NCI-H1436 (cell line): ENCODE results near the gene PRKCE.
"Not testable (repeated sequence)": the region's sequence is repeated elsewhere in the genome, so short reads cannot be mapped to it uniquely, and the experiment has no call there.

Source experiments
- DNase-seq: peaks from one replicate; lab custom pipeline; 2025; lab: John Stamatoyannopoulos, UW

Gene PRKCE

GRCh38 chr2:45669032-45669486 is 17.6 kb downstream of the PRKCE start:
- no peak for DNase-seq

DNA sequence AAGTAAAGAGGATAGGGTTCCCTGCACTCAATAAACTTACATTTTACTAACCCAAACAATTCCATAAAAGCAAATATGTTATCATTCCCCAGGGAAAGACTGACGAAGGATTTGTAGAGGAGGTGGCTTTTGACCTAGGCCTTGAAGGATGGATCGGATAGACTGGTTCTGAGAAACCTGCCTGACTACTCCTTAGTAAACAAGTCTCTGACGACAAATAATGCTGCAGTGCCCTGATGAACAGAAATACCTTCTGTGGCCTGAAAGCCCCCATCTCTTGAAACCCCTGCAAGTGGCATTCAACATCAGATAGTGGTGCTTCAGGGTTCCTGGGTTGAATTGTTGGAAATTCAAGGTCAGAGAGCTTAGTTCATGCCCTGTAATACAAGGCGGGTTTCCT is 19.2 kb downstream of the PRKCE start:
- DNase-seq, result no peak

- DNase-seq, result no peak
These were observed 20.7 kb downstream of the PRKCE start for GRCh38 chr2:45672138-45672537.

DNA sequence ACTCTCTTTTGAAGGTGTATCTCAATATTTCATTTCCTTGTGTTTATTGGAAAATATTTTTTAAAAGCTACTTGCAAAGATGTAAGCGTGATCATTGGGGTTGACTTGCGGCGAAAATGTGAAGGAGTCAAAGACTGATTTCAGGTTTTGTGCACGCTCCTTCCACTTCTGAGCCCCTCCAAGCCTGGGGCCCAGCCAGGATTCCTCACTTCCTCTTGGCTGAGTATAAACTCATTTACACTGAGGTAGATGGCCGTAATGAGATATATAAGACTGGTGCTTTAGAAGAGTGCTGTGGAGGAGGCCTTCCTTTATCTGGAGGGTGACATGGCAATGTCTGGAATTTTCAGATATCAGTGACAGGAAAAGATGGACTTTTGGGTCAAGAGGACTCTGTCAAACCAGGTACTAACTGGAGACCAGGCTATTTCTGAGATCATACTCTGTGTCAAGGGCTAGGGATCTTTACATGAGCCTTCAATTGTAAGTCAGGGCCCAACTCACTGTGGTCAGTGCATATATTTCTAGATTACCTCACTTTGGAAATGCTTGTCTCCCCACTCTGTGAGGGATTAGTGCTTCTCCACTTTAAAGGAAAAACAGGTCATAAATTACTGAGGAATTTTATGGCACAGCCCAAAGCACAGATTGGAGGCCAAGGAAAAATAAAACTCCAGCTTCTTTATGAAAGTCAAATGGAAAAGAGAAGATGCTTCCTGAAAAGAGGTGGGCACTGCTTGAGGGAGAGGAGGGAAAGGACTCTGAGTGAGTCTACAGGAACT is 22.8 kb downstream of the PRKCE start:
- DNase-seq, result no peak

GRCh38 chr2:45675263-45675812 is 23.9 kb downstream of the PRKCE start:
- DNase-seq, result peak; percentile 6

- DNase-seq, result no peak
These were observed 24.6 kb downstream of the PRKCE start for GRCh38 chr2:45676088-45676487.

DNA sequence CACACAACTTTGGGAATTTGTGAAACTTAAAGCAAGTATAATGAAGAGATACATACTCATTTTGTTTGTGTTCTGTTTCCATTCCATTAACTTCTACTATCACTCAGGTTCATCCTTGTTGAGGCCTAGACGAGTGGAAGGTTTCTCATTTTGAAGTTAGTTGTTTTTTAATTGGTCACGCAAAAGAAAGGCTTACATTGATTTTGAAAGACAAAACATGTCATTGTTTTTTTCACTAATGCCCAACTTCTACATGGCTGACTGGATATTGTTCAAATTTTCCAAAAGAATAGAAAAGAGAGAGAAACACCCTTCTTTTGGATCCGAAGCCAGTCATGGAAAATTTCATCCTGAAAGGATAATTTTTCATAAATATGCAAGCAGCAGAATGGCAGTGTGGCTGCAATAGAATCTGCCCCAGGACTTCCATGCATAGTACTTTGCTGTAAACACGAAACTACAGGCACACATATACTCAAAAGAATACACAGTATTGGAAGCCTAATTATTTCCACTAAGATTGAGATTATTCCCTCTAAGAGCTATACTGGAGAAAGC is 27.4 kb downstream of the PRKCE start:
- DNase-seq, result no peak

GRCh38 chr2:45680351-45680967 is 29.0 kb downstream of the PRKCE start:
- DNase-seq, result no peak

- no peak for DNase-seq
These were observed 30.2 kb downstream of the PRKCE start for GRCh38 chr2:45681675-45682074.

DNA sequence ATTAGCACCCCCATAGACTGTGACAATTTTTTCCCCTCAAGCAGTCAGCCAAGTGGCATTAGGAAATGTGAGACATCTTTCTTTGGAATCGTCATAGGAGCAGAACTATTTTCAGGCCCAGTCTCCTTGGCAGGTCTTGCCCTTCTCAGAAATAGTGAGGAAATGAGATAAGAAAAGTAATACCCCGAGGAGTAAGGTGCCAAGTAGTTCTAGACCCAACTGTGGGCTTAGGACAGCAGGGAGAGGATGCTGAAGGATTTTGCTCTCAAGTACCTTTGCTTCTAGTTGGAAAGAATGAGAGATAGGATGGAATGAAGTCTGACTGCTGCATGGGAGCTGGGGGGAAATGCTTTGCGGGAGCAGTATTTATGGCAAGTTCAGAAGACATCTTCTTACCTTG is 31.8 kb downstream of the PRKCE start:
- DNase-seq, result no peak

DNA sequence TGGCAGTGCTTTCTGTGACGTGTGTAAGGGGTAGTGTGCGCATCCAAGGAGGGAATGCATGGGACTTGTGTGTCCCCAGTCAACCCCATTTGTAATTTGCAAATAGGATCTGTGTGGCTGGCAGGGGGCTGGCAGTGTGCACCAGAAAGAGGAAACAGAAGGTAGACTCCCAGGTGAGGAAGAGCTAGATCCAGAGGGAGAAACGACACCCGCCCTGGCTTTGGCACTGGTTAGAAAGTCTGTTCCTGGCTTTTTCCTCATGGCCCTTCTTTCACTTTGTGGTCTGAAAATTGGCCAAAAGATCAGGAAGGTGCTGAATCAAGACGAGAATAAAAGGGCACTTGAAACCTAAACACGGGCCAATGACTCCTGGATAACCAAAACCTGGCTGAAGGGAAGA is 33.3 kb downstream of the PRKCE start:
- no peak for DNase-seq

DNA sequence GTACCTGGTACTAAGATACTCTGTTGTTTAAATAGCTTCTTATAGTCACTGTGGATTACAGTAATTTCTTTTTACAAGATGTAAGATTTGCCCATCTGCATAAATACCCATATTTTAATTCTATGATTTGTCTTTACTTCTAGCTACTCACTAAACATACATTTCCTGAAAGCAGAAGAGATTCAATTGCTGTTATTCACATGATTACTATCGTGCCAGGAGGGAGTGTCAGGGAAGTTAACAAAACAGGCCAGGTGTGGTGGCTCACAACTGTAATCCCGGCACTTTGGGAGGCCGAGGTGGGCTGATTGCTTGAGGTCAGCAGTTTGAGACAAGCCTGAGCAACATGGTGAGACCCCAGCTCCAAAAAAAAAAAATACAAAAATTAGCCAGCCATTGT is 33.8 kb downstream of the PRKCE start:
- DNase-seq, result no peak

GRCh38 chr2:45687964-45688363 is 36.5 kb downstream of the PRKCE start:
- DNase-seq, result no peak

DNA sequence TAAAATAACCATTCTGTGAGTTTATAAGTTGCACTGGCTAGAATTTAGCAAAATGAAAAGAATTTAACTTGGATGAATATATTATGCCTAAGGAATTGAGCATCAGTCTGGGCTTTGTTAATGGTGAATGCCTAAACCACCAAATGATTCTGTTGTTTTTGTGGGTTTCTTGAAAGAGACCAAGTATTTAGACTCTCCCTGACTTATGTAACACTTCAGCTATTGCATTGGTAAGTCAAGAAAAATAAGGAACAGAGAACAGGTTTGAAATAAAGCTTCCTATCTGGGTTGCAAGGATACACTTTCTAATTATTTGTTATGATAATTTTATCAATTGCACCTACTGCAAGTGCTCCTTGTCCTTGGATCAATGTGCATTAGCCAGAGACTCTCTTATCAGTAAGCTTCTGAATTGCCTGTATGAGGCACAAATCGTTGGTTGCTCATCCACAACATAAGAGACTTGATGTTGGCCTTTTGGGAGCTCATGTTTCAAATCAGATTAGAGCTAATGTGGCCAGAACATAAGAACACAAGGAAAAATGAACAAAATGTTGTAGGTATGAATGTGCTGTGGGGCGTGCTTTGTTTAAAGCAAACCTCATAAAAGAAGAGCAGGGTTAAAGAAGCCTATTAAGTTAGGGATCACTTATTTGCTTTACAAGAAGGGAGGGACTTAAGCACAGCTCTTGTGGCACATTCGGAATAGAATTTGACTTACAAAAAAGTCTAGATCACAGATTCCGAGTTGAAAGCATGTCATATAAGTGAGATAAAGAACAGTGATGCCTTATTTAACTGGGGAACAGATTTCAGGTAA is 37.2 kb downstream of the PRKCE start:
- no peak for DNase-seq

- no peak for DNase-seq
These were observed 38.8 kb downstream of the PRKCE start for GRCh38 chr2:45690231-45690630.

DNA sequence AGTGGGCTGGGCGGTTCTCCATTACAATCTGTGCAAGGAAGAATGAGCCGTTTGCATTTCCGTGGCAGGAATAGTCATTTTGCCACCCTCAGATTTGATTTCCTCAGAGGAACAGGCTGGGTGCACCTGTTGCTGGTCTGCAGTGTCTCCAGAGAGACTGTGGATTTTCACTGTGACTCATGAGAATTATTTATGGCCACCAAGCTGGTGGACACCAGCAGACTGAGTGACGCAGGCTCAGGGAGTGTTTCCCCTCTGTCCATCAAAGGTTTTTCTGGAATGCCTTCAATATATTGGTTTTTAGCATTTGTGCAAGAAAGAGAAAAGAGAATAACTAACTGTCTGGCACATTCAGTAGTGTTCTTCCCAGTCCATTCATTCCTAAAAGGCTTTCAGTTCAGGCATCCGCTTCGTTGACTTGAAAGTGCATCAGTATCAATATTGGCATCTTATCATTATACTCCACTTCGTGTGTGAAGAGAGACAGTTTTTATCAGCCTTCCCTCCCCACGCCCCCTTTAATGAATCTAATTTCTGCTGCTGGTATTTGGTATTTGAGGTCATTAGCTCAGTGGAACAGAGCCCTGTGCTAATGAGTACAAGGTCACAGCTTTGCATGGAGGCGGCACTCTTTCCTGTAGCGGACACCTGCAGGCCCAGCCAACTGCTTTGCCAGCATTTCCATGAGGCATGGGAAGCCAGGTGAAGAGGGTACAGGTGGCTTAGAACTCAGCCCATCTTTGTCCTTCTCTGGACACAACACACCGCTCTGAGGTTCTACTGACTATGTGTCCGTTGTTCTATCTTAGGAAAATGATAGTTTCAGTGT is 39.9 kb downstream of the PRKCE start:
- DNase-seq, result no peak

DNA sequence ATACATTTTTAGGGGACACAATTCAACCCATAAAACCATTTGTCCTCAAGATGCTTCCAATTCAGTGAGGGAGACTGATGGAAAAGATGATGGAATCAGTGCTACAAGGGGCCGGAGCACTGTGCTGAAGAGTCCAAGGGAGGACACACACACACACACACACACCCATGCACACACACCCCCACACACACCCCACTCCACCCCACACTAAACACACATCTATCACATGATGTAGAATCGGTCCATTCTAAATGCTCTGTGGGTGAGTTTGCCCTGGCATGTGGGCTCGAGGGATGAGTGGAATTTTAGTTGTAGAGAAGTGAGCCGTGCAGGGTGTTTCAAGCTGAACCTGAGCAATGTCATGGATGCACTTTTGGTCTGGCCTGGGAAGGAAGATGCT is 41.1 kb downstream of the PRKCE start:
- no peak for DNase-seq

- DNase-seq, result not testable (repeated sequence)
These were observed 44.1 kb downstream of the PRKCE start for GRCh38 chr2:45695480-45696007.

DNA sequence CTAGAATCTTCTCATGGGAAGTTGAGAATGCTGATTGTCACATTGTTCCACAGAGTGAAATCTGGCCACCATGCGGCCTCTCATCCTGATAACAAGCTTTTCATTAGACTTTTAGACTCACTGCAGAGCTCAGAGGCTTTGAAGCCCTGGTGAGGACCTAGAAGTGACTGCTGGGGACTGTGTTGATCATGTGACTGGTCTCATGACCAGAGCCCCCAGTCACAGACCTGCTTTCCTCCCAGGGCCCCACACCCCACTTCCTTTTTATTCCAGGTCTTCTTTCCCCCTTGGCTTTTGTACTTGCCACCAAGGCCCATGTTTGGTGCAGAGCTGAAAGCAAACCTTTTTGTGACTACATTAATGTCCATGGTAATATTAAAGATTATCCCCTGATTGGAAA is 45.2 kb downstream of the PRKCE start:
- DNase-seq, result no peak

GRCh38 chr2:45697190-45697589 is 45.7 kb downstream of the PRKCE start:
- DNase-seq, result no peak

- DNase-seq, result no peak
These were observed 47.1 kb downstream of the PRKCE start for GRCh38 chr2:45698554-45698953.
